H1 (cell line): ENCODE data around the gene KMT2A. TPM values are rescaled to one million over a fixed set of nuclear protein-coding genes. Genes with fewer than 3 reads are reported as not detected.
A peak's percentile ranks its signal among the peaks of the same experiment; 100 is the strongest.
"Not testable (repeated sequence)": the region's sequence is repeated elsewhere in the genome, so short reads cannot be mapped to it uniquely, and the experiment has no call there.

ENCODE experiments used
- CTCF ChIA-PET: fragments of 300-600 bp; sonication (Branson Sonifier 250); formaldehyde crosslinking; loops from one replicate; lab custom pipeline; 2021; ENCODE audit not compliant: partially characterized antibody; lab: Charles Lee
- POLR2A ChIA-PET: fragments of 300-600 bp; sonication (Branson Sonifier 250); formaldehyde crosslinking; loops from one replicate; lab custom pipeline; 2021; ENCODE audit warnings: inconsistent platforms; ENCODE audit not compliant: partially characterized antibody; lab: Charles Lee
- DNase-seq, 2 experiments: peaks; one replicate each; pipeline versions ENCODE4 v3.0.0 to v3.0.0-alpha.2; 2010 to 2022; ENCODE audit warnings: low spot score in 2 of 2, low read depth in 1 of 2, mixed read lengths in 1 of 2
- FAIRE-seq: peaks from 2 replicates; lab custom pipeline; 2011; peaks lifted over from hg19 to GRCh38; lab: Jason Lieb, UNC
- H2AFZ ChIP-seq: 2 replicates; pipeline ENCODE4 v1.8.1; 2012; ENCODE audit warnings: low read length, inconsistent platforms
- H2AK5ac ChIP-seq: 2 replicates; pipeline ENCODE4 v1.6.1; 2013; ENCODE audit warnings: low read depth, low read length
- H2BK120ac ChIP-seq: replicated peaks from 2 replicates; pipeline ENCODE3; 2013; ENCODE audit warnings: low read depth, low read length, inconsistent platforms
- H2BK12ac ChIP-seq: 2 replicates; pipeline ENCODE4 v1.6.1; 2013; ENCODE audit warnings: low read depth, low read length
- H2BK15ac ChIP-seq: 2 replicates; pipeline ENCODE4 v1.6.1; 2013; ENCODE audit warnings: low read length
- H2BK20ac ChIP-seq: 2 replicates; pipeline ENCODE4 v1.6.1; 2013; ENCODE audit warnings: low read length
- H2BK5ac ChIP-seq: 2 replicates; pipeline ENCODE4 v1.6.1; 2013; ENCODE audit warnings: low read depth, low read length
- H3K14ac ChIP-seq: 2 replicates; pipeline ENCODE4 v1.6.1; 2013; ENCODE audit warnings: inconsistent platforms; ENCODE audit not compliant: insufficient read length
- H3K18ac ChIP-seq: 2 replicates; pipeline ENCODE4 v1.6.1; 2013; ENCODE audit warnings: low read length; ENCODE audit errors: extremely low read depth
- H3K23ac ChIP-seq: 2 replicates; pipeline ENCODE4 v1.6.1; 2013; ENCODE audit warnings: inconsistent platforms; ENCODE audit not compliant: insufficient read length
- H3K23me2 ChIP-seq: 2 replicates; pipeline ENCODE4 v1.6.1; 2013; ENCODE audit warnings: low read depth, low read length
- H3K27ac ChIP-seq: 2 replicates; pipeline ENCODE4 v1.6.1; 2011; ENCODE audit warnings: low read depth, low read length, inconsistent platforms
- H3K27me3 ChIP-seq, 4 experiments: replicated peaks in 1 of 4; 1 replicate in 1 of 4; 2 replicates in 3 of 4; pipeline versions ENCODE4 v1.6.1 to v1.8.1; 2011 to 2013; ENCODE audit warnings: low read length in 3 of 4, mild to moderate bottlenecking in 3 of 4, inconsistent platforms in 2 of 4, mixed read lengths in 2 of 4, moderate library complexity in 1 of 4; ENCODE audit not compliant: control insufficient read depth in 3 of 4, insufficient read depth in 3 of 4; ENCODE audit errors: extremely low read depth in 1 of 4
- H3K36me3 ChIP-seq, 4 experiments: 2 replicates each; pipeline versions ENCODE4 v1.6.1 to v1.8.1; 2011 to 2013; ENCODE audit warnings: mild to moderate bottlenecking in 4 of 4, low read length in 3 of 4, moderate library complexity in 2 of 4, control low read depth in 1 of 4, inconsistent platforms in 1 of 4; ENCODE audit not compliant: insufficient read depth in 4 of 4, control insufficient read depth in 2 of 4
- H3K4ac ChIP-seq: replicated peaks from 2 replicates; pipeline ENCODE3; 2013; ENCODE audit warnings: low read length, low read depth, mixed read lengths, inconsistent platforms; ENCODE audit not compliant: insufficient read length
- H3K4me1 ChIP-seq, 4 experiments: replicated peaks in 1 of 4; 1 replicate in 1 of 4; 2 replicates in 3 of 4; pipeline versions ENCODE4 v1.6.1 to v1.8.1; 2011 to 2013; ENCODE audit warnings: low read length in 3 of 4, inconsistent platforms in 2 of 4, mixed read lengths in 1 of 4; ENCODE audit not compliant: insufficient read depth in 4 of 4, control insufficient read depth in 3 of 4
- H3K4me2 ChIP-seq, 2 experiments: 2 replicates each; pipeline versions ENCODE4 v1.6.1 to v1.8.1; 2011 to 2013; ENCODE audit warnings: low read depth in 2 of 2, low read length in 2 of 2, control low read depth in 1 of 2, inconsistent platforms in 1 of 2, mild to moderate bottlenecking in 1 of 2; ENCODE audit not compliant: insufficient read depth in 1 of 2
- H3K4me3 ChIP-seq, 4 experiments: fragments of 200-600, 300-600 bp in 1 of 4; sonication (generic), shearing (Covaris generic), sonication (Bioruptor Twin) in 1 of 4; 2 replicates each; pipeline versions ENCODE4 v1.5.1 to v1.8.1; 2011 to 2016; ENCODE audit warnings: low read length in 4 of 4, low read depth in 3 of 4, control low read depth in 2 of 4, inconsistent platforms in 2 of 4, mild to moderate bottlenecking in 2 of 4, mixed read lengths in 1 of 4, moderate library complexity in 1 of 4; ENCODE audit not compliant: insufficient read depth in 2 of 4; ENCODE audit errors: extremely low read depth in 1 of 4
- H3K56ac ChIP-seq: replicated peaks from 2 replicates; pipeline ENCODE3; 2013; ENCODE audit warnings: low read depth, mild to moderate bottlenecking, mixed read lengths, low read length, inconsistent platforms; ENCODE audit not compliant: insufficient read length
- H3K79me1 ChIP-seq: 2 replicates; pipeline ENCODE4 v1.6.1; 2013; ENCODE audit warnings: low read depth, low read length, control low read depth
- H3K79me2 ChIP-seq, 2 experiments: 2 replicates each; pipeline versions ENCODE4 v1.6.1 to v1.8.1; 2012 to 2013; ENCODE audit warnings: low read length in 2 of 2, mild to moderate bottlenecking in 2 of 2, inconsistent platforms in 1 of 2; ENCODE audit not compliant: insufficient read depth in 2 of 2, control insufficient read depth in 1 of 2
- H3K9ac ChIP-seq, 4 experiments: replicated peaks in 1 of 4; 1 replicate in 1 of 4; 2 replicates in 3 of 4; pipeline versions ENCODE4 v1.6.1 to v1.8.1; 2011 to 2013; ENCODE audit warnings: low read depth in 3 of 4, low read length in 3 of 4, control low read depth in 2 of 4, mild to moderate bottlenecking in 2 of 4, moderate library complexity in 2 of 4, inconsistent platforms in 1 of 4; ENCODE audit errors: extremely low read depth in 1 of 4
- H3K9me3 ChIP-seq, 2 experiments: 2 replicates each; pipeline versions ENCODE4 v1.6.1 to v1.8.1; 2012 to 2013; ENCODE audit warnings: mild to moderate bottlenecking in 2 of 2, moderate library complexity in 2 of 2, control low read depth in 1 of 2, inconsistent platforms in 1 of 2, low read depth in 1 of 2, low read length in 1 of 2, mixed read lengths in 1 of 2; ENCODE audit not compliant: insufficient read depth in 2 of 2
- H4K20me1 ChIP-seq, 2 experiments: replicated peaks in 1 of 2; 2 replicates each; pipeline versions ENCODE3 to v1.8.1; 2011 to 2013; ENCODE audit warnings: inconsistent platforms in 2 of 2, low read length in 2 of 2, mild to moderate bottlenecking in 1 of 2; ENCODE audit not compliant: insufficient read depth in 2 of 2, control insufficient read depth in 1 of 2
- H4K5ac ChIP-seq: 2 replicates; pipeline ENCODE4 v1.6.1; 2013; ENCODE audit warnings: low read length, low read depth, mixed read lengths, inconsistent platforms; ENCODE audit not compliant: insufficient read length
- H4K8ac ChIP-seq: 2 replicates; pipeline ENCODE4 v1.8.0; 2013; ENCODE audit warnings: mild to moderate bottlenecking, moderate library complexity, low read length, inconsistent platforms; ENCODE audit not compliant: insufficient read depth; ENCODE audit errors: extremely low read depth
- H4K91ac ChIP-seq: replicated peaks from 2 replicates; pipeline ENCODE3; 2013; ENCODE audit warnings: low read length, mixed read lengths, inconsistent platforms; ENCODE audit not compliant: insufficient read length
- WGBS, 2 experiments: shearing (Covaris generic) in 1 of 2; methylation state at CpG; one replicate each; pipeline versions ENCODE4 v1.1.6 to v1.1.7; 2013 to 2015; ENCODE audit warnings: low lambda C conversion rate in 2 of 2, mixed read lengths in 2 of 2, inconsistent platforms in 1 of 2, low coverage in 1 of 2, missing lambda C conversion rate in 1 of 2; ENCODE audit not compliant: insufficient replicate concordance in 2 of 2, insufficient coverage in 1 of 2, insufficient read length in 1 of 2; ENCODE audit errors: extremely low coverage in 1 of 2, missing lambda C conversion rate in 1 of 2; 5-methylcytosine and 5-hydroxymethylcytosine counted together
- polyA plus RNA-seq, 7 experiments: library from polyadenylated mRNA; depleted of rRNA in 3 of 7; stranded (reverse) in 5 of 7; unstranded in 2 of 7; fragments of >200 nt in 5 of 7; fragments of 200-250 nt in 2 of 7; gene quantifications; 1 replicate in 5 of 7; 2 replicates in 1 of 7; 4 replicates in 1 of 7; pipeline versions ENCODE4 v1.2.1 to v1.2.3, GENCODE V29; 2011 to 2013; ENCODE audit warnings: missing spikeins in 2 of 7, mixed read lengths in 2 of 7
- total RNA-seq: library from RNA; stranded (reverse); fragmentation: NEBNext Ultra II Directional; extraction: Animal tissue kit (Norgen Biotek cat#: 25700); gene quantifications from 2 replicates; pipeline ENCODE4 v1.2.1, GENCODE V29; 2021

KMT2A gene
- total and polyA plus RNA-seq, 2 of the 8 experiments (the other 6 are each of a cell fraction or from before 2014, with no cell fraction given), result 35.9 to 62.1 TPM

DNA sequence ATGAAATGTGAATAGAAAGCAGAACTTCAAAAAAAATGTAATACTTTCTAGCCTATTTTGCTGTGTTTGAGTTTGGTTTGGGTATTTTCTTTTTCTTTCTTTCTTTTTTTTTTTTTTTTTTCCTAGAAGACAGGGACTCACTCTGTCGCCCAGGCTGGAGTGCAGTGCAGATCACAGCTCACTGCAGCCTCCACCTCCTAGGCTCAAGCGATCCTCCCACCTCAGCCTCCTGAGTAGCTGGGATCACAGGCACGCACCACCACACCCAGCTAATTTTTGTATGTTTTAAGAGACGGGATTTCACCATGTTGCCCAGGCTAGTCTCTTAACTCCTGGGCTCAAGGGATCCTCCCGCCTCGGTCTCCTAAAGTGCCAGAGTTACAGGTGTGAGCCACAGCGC is 33.7 kb upstream of the KMT2A start:
- H3K23ac ChIP-seq, H3K18ac ChIP-seq, H2BK15ac ChIP-seq, H2BK20ac ChIP-seq, H4K8ac ChIP-seq, H2BK5ac ChIP-seq, H4K91ac ChIP-seq, H3K4me1 ChIP-seq, H3K27ac ChIP-seq, H2AK5ac ChIP-seq, H3K23me2 ChIP-seq, H3K4ac ChIP-seq, H3K14ac ChIP-seq, H2BK12ac ChIP-seq, H2BK120ac ChIP-seq, H2AFZ ChIP-seq, H3K79me1 ChIP-seq, DNase-seq, H3K27me3 ChIP-seq, FAIRE-seq, H3K9me3 ChIP-seq, H4K5ac ChIP-seq, H3K56ac ChIP-seq: not testable (repeated sequence)
- 90% methylated on average over 6 of the region's 7 CpGs; no CpG with 5 or more reads in 1 of the 2 experiments for WGBS, 2 experiments
- H4K20me1 ChIP-seq, result peaks cover 8 to 11% of the 10 kb centered on the region in 2 experiments
- H3K9ac ChIP-seq, result peak overlapping the region in 1 of 4 experiments; percentile 74; a peak in 2 of 7 replicates
- POLR2A ChIA-PET, result interaction anchor here (1.0 to 2.2 kb wide), 4 partner anchors 9 to 36 kb away, joined by 3 to 13 read pairs (median 7); partner anchors contain the start of gene KMT2A
- H3K4me2 ChIP-seq, result peak overlapping the region; percentile 30 to 89
- H3K36me3 ChIP-seq, result peaks cover 5 to 18% (median 8%) of the 10 kb centered on the region in 4 experiments
- peaks cover 13 to 61% of the 10 kb centered on the region in 2 experiments for H3K79me2 ChIP-seq
- H3K4me3 ChIP-seq, result peak overlapping the region; percentile 81 to 95 (median 92)
- CTCF ChIA-PET, result interaction anchor here (0.5 to 1.8 kb wide), 8 partner anchors 13 to 201 kb away, joined by 3 to 8 read pairs (median 4); no protein-coding TSS in a partner anchor
